HUES6 (cell line): ENCODE results near the gene PRR15.
A peak's percentile ranks its signal among the peaks of the same experiment; 100 is the strongest.

Experiments
- H3K27ac ChIP-seq: 2 replicates; pipeline ENCODE4 v1.7.0; 2013; ENCODE audit warnings: low read depth, mild to moderate bottlenecking, low read length, inconsistent platforms
- H3K27me3 ChIP-seq: 2 replicates; pipeline ENCODE4 v1.6.1; 2013; ENCODE audit warnings: low read length; ENCODE audit not compliant: control insufficient read depth, insufficient read depth
- H3K36me3 ChIP-seq: 2 replicates; pipeline ENCODE4 v1.6.1; 2013; ENCODE audit warnings: low read length; ENCODE audit not compliant: control insufficient read depth, insufficient read depth
- H3K4me1 ChIP-seq: 2 replicates; pipeline ENCODE4 v1.6.1; 2013; ENCODE audit warnings: low read length; ENCODE audit not compliant: control insufficient read depth, insufficient read depth
- H3K4me3 ChIP-seq: 2 replicates; pipeline ENCODE4 v1.5.1; 2013; ENCODE audit warnings: low read depth, low read length
- H3K9ac ChIP-seq: one replicate; pipeline ENCODE4 v1.6.1; 2013; ENCODE audit warnings: mild to moderate bottlenecking, low read length
- H3K9me3 ChIP-seq: 2 replicates; pipeline ENCODE4 v1.6.1; 2013; ENCODE audit warnings: low read depth, low read length; ENCODE audit not compliant: control insufficient read depth, insufficient read depth

Gene PRR15

GRCh38 chr7:29555061-29555460, 8.6 kb upstream of the PRR15 start:
- no peaks in the 10 kb centered on the region for H3K27me3 ChIP-seq
- H3K9me3 ChIP-seq: no peaks in the 10 kb centered on the region
- peaks cover 17% of the 10 kb centered on the region for H3K4me1 ChIP-seq
- no peak overlapping the region for H3K9ac ChIP-seq
- no peaks in the 10 kb centered on the region for H3K36me3 ChIP-seq
- H3K4me3 ChIP-seq: no peak overlapping the region
- H3K27ac ChIP-seq: no peak overlapping the region

GRCh38 chr7:29556405-29557195, 7.0 kb upstream of the PRR15 start:
- no peaks in the 10 kb centered on the region for H3K9me3 ChIP-seq
- H3K27ac ChIP-seq: no peak overlapping the region
- H3K4me1 ChIP-seq: peaks cover 17% of the 10 kb centered on the region
- no peaks in the 10 kb centered on the region for H3K27me3 ChIP-seq
- H3K9ac ChIP-seq: no peak overlapping the region
- H3K4me3 ChIP-seq: no peak overlapping the region
- H3K36me3 ChIP-seq: no peaks in the 10 kb centered on the region

- Histone ChIP-seq H3K9me3 (no peaks in the 10 kb centered on the region), H3K9ac (no peak overlapping the region), H3K4me1 (peaks cover 17% of the 10 kb centered on the region), H3K27ac (no peak overlapping the region), H3K4me3 (no peak overlapping the region), H3K27me3 (peaks cover 5% of the 10 kb centered on the region; the same call in 1 of the 2 replicates), H3K36me3 (no peaks in the 10 kb centered on the region)
These were observed 5.7 kb upstream of the PRR15 start for GRCh38 chr7:29557954-29558353.

GRCh38 chr7:29561271-29561670, 2.4 kb upstream of the PRR15 start:
- no peaks in the 10 kb centered on the region for H3K36me3 ChIP-seq
- no peaks in the 10 kb centered on the region for H3K9me3 ChIP-seq
- H3K9ac ChIP-seq: no peak overlapping the region
- H3K4me1 ChIP-seq: peaks cover 25% of the 10 kb centered on the region
- H3K4me3 ChIP-seq: no peak overlapping the region
- H3K27ac ChIP-seq: no peak overlapping the region
- peaks cover 38% of the 10 kb centered on the region for H3K27me3 ChIP-seq

- peak overlapping the region; percentile 84 for H3K4me3 ChIP-seq
- no peak overlapping the region for H3K9ac ChIP-seq
- no peaks in the 10 kb centered on the region for H3K9me3 ChIP-seq
- peaks cover 49% of the 10 kb centered on the region for H3K27me3 ChIP-seq
- H3K27ac ChIP-seq: no peak overlapping the region
- peaks cover 25% of the 10 kb centered on the region for H3K4me1 ChIP-seq
- H3K36me3 ChIP-seq: no peaks in the 10 kb centered on the region
These were observed 1.3 kb upstream of the PRR15 start for GRCh38 chr7:29562307-29562706.

GRCh38 chr7:29564496-29565223, 1.0 kb downstream of the PRR15 start:
- no peak overlapping the region for H3K27ac ChIP-seq
- no peaks in the 10 kb centered on the region for H3K9me3 ChIP-seq
- peak overlapping the region; percentile 49 for H3K9ac ChIP-seq
- H3K27me3 ChIP-seq: peaks cover 50% of the 10 kb centered on the region
- H3K4me3 ChIP-seq: peak overlapping the region; percentile 84
- H3K4me1 ChIP-seq: peaks cover 14% of the 10 kb centered on the region
- no peaks in the 10 kb centered on the region for H3K36me3 ChIP-seq

GRCh38 chr7:29565224-29565630, 1.6 kb downstream of the PRR15 start:
- Histone ChIP-seq H3K36me3 (no peaks in the 10 kb centered on the region), H3K9me3 (no peaks in the 10 kb centered on the region), H3K9ac (peak overlapping the region; percentile 49), H3K4me3 (peak overlapping the region; percentile 84), H3K4me1 (peaks cover 17% of the 10 kb centered on the region), H3K27ac (no peak overlapping the region), H3K27me3 (peaks cover 50% of the 10 kb centered on the region)

- H3K4me3 ChIP-seq: peak overlapping the region; percentile 84
- H3K4me1 ChIP-seq: peaks cover 17% of the 10 kb centered on the region
- no peaks in the 10 kb centered on the region for H3K9me3 ChIP-seq
- no peaks in the 10 kb centered on the region for H3K36me3 ChIP-seq
- H3K27ac ChIP-seq: no peak overlapping the region
- peaks cover 50% of the 10 kb centered on the region for H3K27me3 ChIP-seq
- H3K9ac ChIP-seq: peak overlapping the region; percentile 44
These were observed 2.0 kb downstream of the PRR15 start for GRCh38 chr7:29565634-29565981.

GRCh38 chr7:29565982-29566746, 2.5 kb downstream of the PRR15 start:
- H3K9ac ChIP-seq: peak overlapping the region; percentile 44
- peak overlapping the region; percentile 84 for H3K4me3 ChIP-seq
- no peak overlapping the region for H3K27ac ChIP-seq
- no peaks in the 10 kb centered on the region for H3K9me3 ChIP-seq
- H3K36me3 ChIP-seq: no peaks in the 10 kb centered on the region
- H3K27me3 ChIP-seq: peaks cover 50% of the 10 kb centered on the region
- peaks cover 17% of the 10 kb centered on the region for H3K4me1 ChIP-seq

- Histone ChIP-seq H3K4me1 (peaks cover 17% of the 10 kb centered on the region), H3K27ac (no peak overlapping the region), H3K27me3 (peaks cover 50% of the 10 kb centered on the region), H3K9me3 (no peaks in the 10 kb centered on the region), H3K9ac (no peak overlapping the region), H3K4me3 (no peak overlapping the region), H3K36me3 (no peaks in the 10 kb centered on the region)
These were observed 3.5 kb downstream of the PRR15 start for GRCh38 chr7:29567174-29567573.

GRCh38 chr7:29569648-29570047, 6.0 kb downstream of the PRR15 start:
- Histone ChIP-seq H3K4me3 (no peak overlapping the region), H3K9ac (no peak overlapping the region), H3K9me3 (no peaks in the 10 kb centered on the region), H3K27me3 (peaks cover 28% of the 10 kb centered on the region), H3K27ac (no peak overlapping the region), H3K36me3 (no peaks in the 10 kb centered on the region), H3K4me1 (peaks cover 17% of the 10 kb centered on the region)
